Trophoblast cell (in vitro differentiated cells and primary cell): ENCODE results near the gene BORCS6.
A peak's percentile ranks its signal among the peaks of the same experiment; 100 is the strongest.
"Not testable (repeated sequence)": the region's sequence is repeated elsewhere in the genome, so short reads cannot be mapped to it uniquely, and the experiment has no call there.

ENCODE experiments used
- DNase-seq, 2 donors: peaks; one replicate each; pipeline ENCODE4 v3.0.0-alpha.2; 2016
- H2AFZ ChIP-seq: 2 replicates; pipeline ENCODE4 v1.6.1; 2013; ENCODE audit warnings: low read length, moderate library complexity, mild to moderate bottlenecking; ENCODE audit not compliant: insufficient read depth, poor library complexity
- H2AK5ac ChIP-seq: 2 replicates; pipeline ENCODE4 v1.6.1; 2013; ENCODE audit warnings: mild to moderate bottlenecking, low read length
- H2BK120ac ChIP-seq: 2 replicates; pipeline ENCODE4 v1.6.1; 2013; ENCODE audit warnings: low read length, mild to moderate bottlenecking, moderate library complexity; ENCODE audit not compliant: insufficient read depth, poor library complexity
- H2BK12ac ChIP-seq: 2 replicates; pipeline ENCODE4 v1.6.1; 2013; ENCODE audit warnings: mild to moderate bottlenecking, low read length, moderate library complexity
- H2BK5ac ChIP-seq: 2 replicates; pipeline ENCODE4 v1.6.1; 2013; ENCODE audit warnings: low read length, low read depth, moderate library complexity, mild to moderate bottlenecking; ENCODE audit not compliant: poor library complexity
- H3K14ac ChIP-seq: 2 replicates; pipeline ENCODE4 v1.6.1; 2013; ENCODE audit warnings: mild to moderate bottlenecking, low read length
- H3K18ac ChIP-seq: 2 replicates; pipeline ENCODE4 v1.6.1; 2013; ENCODE audit warnings: mild to moderate bottlenecking, low read length
- H3K23ac ChIP-seq: 2 replicates; pipeline ENCODE4 v1.6.1; 2013; ENCODE audit warnings: low read length
- H3K27ac ChIP-seq: 2 replicates; pipeline ENCODE4 v1.5.1; 2013; ENCODE audit warnings: low read depth, mild to moderate bottlenecking, inconsistent platforms, low read length, moderate library complexity
- H3K27me3 ChIP-seq: 2 replicates; pipeline ENCODE4 v1.6.1; 2013; ENCODE audit warnings: inconsistent platforms, mild to moderate bottlenecking, low read length, moderate library complexity; ENCODE audit not compliant: insufficient read depth
- H3K36me3 ChIP-seq, 2 experiments: 1 replicate in 1 of 2; 2 replicates in 1 of 2; pipeline ENCODE4 v1.6.1; 2013; ENCODE audit warnings: low read length in 2 of 2, mild to moderate bottlenecking in 2 of 2, moderate library complexity in 1 of 2; ENCODE audit not compliant: insufficient read depth in 2 of 2, control insufficient read depth in 1 of 2
- H3K4ac ChIP-seq: 2 replicates; pipeline ENCODE4 v1.6.1; 2013; ENCODE audit warnings: low read depth, mild to moderate bottlenecking, low read length, moderate library complexity
- H3K4me1 ChIP-seq, 2 experiments: 1 replicate in 1 of 2; 2 replicates in 1 of 2; pipeline ENCODE4 v1.6.1; 2013; ENCODE audit warnings: low read length in 2 of 2, mild to moderate bottlenecking in 2 of 2, moderate library complexity in 1 of 2; ENCODE audit not compliant: insufficient read depth in 2 of 2, control insufficient read depth in 1 of 2
- H3K4me2 ChIP-seq: 2 replicates; pipeline ENCODE4 v1.6.1; 2013; ENCODE audit warnings: inconsistent platforms, mild to moderate bottlenecking, low read length, moderate library complexity
- H3K4me3 ChIP-seq: 2 replicates; pipeline ENCODE4 v1.5.1; 2013; ENCODE audit warnings: mild to moderate bottlenecking, low read depth, low read length, inconsistent platforms
- H3K79me1 ChIP-seq: one replicate; pipeline ENCODE4 v1.6.1; 2013; ENCODE audit warnings: low read length
- H3K79me2 ChIP-seq: 2 replicates; pipeline ENCODE4 v1.6.1; 2013; ENCODE audit warnings: low read length, mild to moderate bottlenecking; ENCODE audit not compliant: control insufficient read depth, insufficient read depth, poor library complexity
- H3K9ac ChIP-seq: 2 replicates; pipeline ENCODE4 v1.6.1; 2013; ENCODE audit warnings: mild to moderate bottlenecking, low read length
- H3K9me3 ChIP-seq: 2 replicates; pipeline ENCODE4 v1.6.1; 2013; ENCODE audit warnings: low read depth, mild to moderate bottlenecking, control low read depth, inconsistent platforms, low read length; ENCODE audit not compliant: insufficient read depth
- H4K12ac ChIP-seq: 2 replicates; pipeline ENCODE4 v1.6.1; 2013; ENCODE audit warnings: low read depth, mild to moderate bottlenecking, low read length, moderate library complexity
- H4K8ac ChIP-seq: 2 replicates; pipeline ENCODE4 v1.6.1; 2013; ENCODE audit warnings: low read depth, mild to moderate bottlenecking, low read length, moderate library complexity
- H4K91ac ChIP-seq: one replicate; pipeline ENCODE4 v1.6.1; 2013; ENCODE audit warnings: low read depth, mild to moderate bottlenecking, low read length, moderate library complexity
- WGBS: extraction: QIAGEN DNeasy Blood & Tissue Kit; methylation state at CpG from one replicate; pipeline ENCODE4 v1.1.7; 2013; ENCODE audit warnings: missing lambda C conversion rate; ENCODE audit not compliant: insufficient read length, insufficient coverage; ENCODE audit errors: extremely low coverage; 5-methylcytosine and 5-hydroxymethylcytosine counted together

Gene BORCS6

DNA sequence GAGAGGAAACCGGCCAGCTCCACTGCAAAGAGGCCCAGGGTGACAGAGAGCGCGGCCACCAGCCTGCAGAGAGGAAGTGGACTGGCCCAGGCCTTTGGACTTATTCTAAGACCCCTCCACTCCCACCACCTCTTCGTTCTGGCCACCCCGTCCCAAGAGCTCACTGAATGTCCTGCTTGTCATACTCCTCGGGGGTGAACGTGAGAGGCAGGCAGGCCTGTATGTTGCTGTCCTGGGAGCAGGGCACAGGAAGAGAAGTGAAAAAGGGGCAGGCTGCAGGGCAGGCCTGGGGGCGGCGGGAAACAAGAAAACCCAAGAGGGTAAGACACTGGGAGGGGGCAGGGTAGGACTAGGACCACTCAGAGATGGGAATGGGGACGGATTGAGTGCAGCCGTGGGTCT, 14.2 kb downstream of the BORCS6 start:
- peak overlapping the region; percentile 29 for H4K12ac ChIP-seq
- H3K36me3 ChIP-seq, result no peaks in the 10 kb centered on the region
- peak overlapping the region; percentile 95 for H3K4me2 ChIP-seq
- no peak overlapping the region for H2BK12ac ChIP-seq
- no peak for DNase-seq
- peaks cover 6% of the 10 kb centered on the region for H3K79me2 ChIP-seq
- WGBS, result no CpG with 5 or more reads among the region's 11 CpGs
- H3K9ac ChIP-seq, result peak overlapping the region; percentile 70
- H3K27me3 ChIP-seq, result no peaks in the 10 kb centered on the region
- H3K23ac ChIP-seq, result no peak overlapping the region
- H3K18ac ChIP-seq, result peak overlapping the region; percentile 66
- peak overlapping the region; percentile 81 for H3K4me3 ChIP-seq
- H2BK5ac ChIP-seq, result peak overlapping the region; percentile 10
- H4K91ac ChIP-seq, result peak overlapping the region; percentile 60
- no peak overlapping the region for H2AK5ac ChIP-seq
- peak overlapping the region; percentile 79 for H4K8ac ChIP-seq
- H3K27ac ChIP-seq, result no peak overlapping the region
- H2AFZ ChIP-seq, result peak overlapping the region; percentile 73
- H3K14ac ChIP-seq, result peak overlapping the region; percentile 48
- H3K9me3 ChIP-seq, result no peaks in the 10 kb centered on the region
- H2BK120ac ChIP-seq, result no peak overlapping the region
- H3K4ac ChIP-seq, result no peak overlapping the region
- peaks cover 12% of the 10 kb centered on the region for H3K79me1 ChIP-seq
- peaks cover 19 to 21% of the 10 kb centered on the region in 2 experiments for H3K4me1 ChIP-seq

DNA sequence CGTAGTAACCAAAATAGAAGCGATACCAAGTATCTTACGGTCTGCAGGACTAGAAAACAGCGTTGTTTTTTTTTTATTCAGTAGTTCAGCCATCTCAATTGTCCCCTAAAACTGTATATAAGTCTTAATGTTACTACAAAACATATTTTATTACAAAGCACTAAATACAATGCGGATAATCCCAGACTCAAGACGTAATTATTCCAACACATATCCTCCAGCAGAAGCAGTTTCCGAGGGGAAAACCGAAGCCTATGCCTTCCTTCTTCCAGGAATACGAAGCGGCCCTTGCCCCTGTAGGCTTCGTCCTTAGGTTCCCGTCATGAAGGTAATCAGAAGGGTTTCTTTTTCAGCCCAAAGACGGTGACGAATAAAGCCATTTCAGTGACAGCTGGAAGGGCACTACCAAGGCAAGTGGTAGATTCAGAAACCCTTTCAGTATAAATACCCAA, 16.1 kb downstream of the BORCS6 start:
- Histone ChIP-seq H3K9ac (no peak overlapping the region), H4K8ac (peak overlapping the region; percentile 78), H3K4me1 (peaks cover 19 to 21% of the 10 kb centered on the region in 2 experiments), H4K91ac (peak overlapping the region; percentile 0), H2BK5ac (peak overlapping the region; percentile 13), H2BK120ac (peak overlapping the region; percentile 38), H3K9me3 (no peaks in the 10 kb centered on the region), H3K4me2 (peak overlapping the region; percentile 85), H3K36me3 (no peaks in the 10 kb centered on the region), H3K4ac (no peak overlapping the region), H3K4me3 (no peak overlapping the region), H3K14ac (no peak overlapping the region), H3K79me2 (peaks cover 6% of the 10 kb centered on the region), H2AK5ac (no peak overlapping the region), H3K23ac (no peak overlapping the region), H3K27me3 (no peaks in the 10 kb centered on the region), H4K12ac (no peak overlapping the region), H2AFZ (peak overlapping the region; percentile 72), H3K27ac (peak overlapping the region; percentile 90), H2BK12ac (peak overlapping the region; percentile 38), H3K79me1 (peaks cover 12% of the 10 kb centered on the region), H3K18ac (no peak overlapping the region)
- no peak for DNase-seq
- WGBS, result no CpG with 5 or more reads among the region's 14 CpGs

GRCh38 chr17:8173056-8173870, 16.7 kb downstream of the BORCS6 start:
- H3K9ac ChIP-seq, result no peak overlapping the region
- H3K4ac ChIP-seq, result no peak overlapping the region
- H3K4me2 ChIP-seq, result peak overlapping the region; percentile 85
- peaks cover 12% of the 10 kb centered on the region for H3K79me1 ChIP-seq
- no peak overlapping the region for H2BK12ac ChIP-seq
- H3K23ac ChIP-seq, result no peak overlapping the region
- peaks cover 19 to 21% of the 10 kb centered on the region in 2 experiments for H3K4me1 ChIP-seq
- no peak overlapping the region for H3K18ac ChIP-seq
- H3K4me3 ChIP-seq, result no peak overlapping the region
- H2BK5ac ChIP-seq, result peak overlapping the region; percentile 88
- peak overlapping the region; percentile 18 for H2BK120ac ChIP-seq
- peak; percentile 94 to 98 for DNase-seq
- H2AFZ ChIP-seq, result no peak overlapping the region
- H3K36me3 ChIP-seq, result no peaks in the 10 kb centered on the region
- H3K14ac ChIP-seq, result no peak overlapping the region
- no CpG with 5 or more reads among the region's 23 CpGs for WGBS
- no peaks in the 10 kb centered on the region for H3K9me3 ChIP-seq
- H4K91ac ChIP-seq, result no peak overlapping the region
- no peak overlapping the region for H4K12ac ChIP-seq
- H2AK5ac ChIP-seq, result no peak overlapping the region
- peak overlapping the region; percentile 90 for H3K27ac ChIP-seq
- peaks cover 6% of the 10 kb centered on the region for H3K79me2 ChIP-seq
- no peak overlapping the region for H4K8ac ChIP-seq
- H3K27me3 ChIP-seq, result no peaks in the 10 kb centered on the region

- DNase-seq, result peak in 1 of 2 donors; percentile 14
- not testable (repeated sequence) for H3K36me3 ChIP-seq, H4K91ac ChIP-seq, H3K14ac ChIP-seq, H2AFZ ChIP-seq, H3K79me2 ChIP-seq, H4K8ac ChIP-seq, H3K4ac ChIP-seq, H2BK5ac ChIP-seq, H4K12ac ChIP-seq, H3K23ac ChIP-seq, H3K4me1 ChIP-seq, H3K18ac ChIP-seq, H3K79me1 ChIP-seq, H2AK5ac ChIP-seq, H2BK120ac ChIP-seq, H2BK12ac ChIP-seq, H3K27me3 ChIP-seq, H3K4me2 ChIP-seq, H3K9ac ChIP-seq, H3K9me3 ChIP-seq, H3K4me3 ChIP-seq, H3K27ac ChIP-seq
- no CpG with 5 or more reads among the region's 19 CpGs for WGBS
Measured at GRCh38 chr17:8170186-8170585, 19.8 kb downstream of the BORCS6 start.
